SW 1271 (cell line): ENCODE results near the gene PPP4R2.
A peak's percentile ranks its signal among the peaks of the same experiment; 100 is the strongest.

Experiments
- DNase-seq, 2 experiments: peaks; one replicate each; lab custom pipeline; 2025; lab: John Stamatoyannopoulos, UW

Gene PPP4R2

DNA sequence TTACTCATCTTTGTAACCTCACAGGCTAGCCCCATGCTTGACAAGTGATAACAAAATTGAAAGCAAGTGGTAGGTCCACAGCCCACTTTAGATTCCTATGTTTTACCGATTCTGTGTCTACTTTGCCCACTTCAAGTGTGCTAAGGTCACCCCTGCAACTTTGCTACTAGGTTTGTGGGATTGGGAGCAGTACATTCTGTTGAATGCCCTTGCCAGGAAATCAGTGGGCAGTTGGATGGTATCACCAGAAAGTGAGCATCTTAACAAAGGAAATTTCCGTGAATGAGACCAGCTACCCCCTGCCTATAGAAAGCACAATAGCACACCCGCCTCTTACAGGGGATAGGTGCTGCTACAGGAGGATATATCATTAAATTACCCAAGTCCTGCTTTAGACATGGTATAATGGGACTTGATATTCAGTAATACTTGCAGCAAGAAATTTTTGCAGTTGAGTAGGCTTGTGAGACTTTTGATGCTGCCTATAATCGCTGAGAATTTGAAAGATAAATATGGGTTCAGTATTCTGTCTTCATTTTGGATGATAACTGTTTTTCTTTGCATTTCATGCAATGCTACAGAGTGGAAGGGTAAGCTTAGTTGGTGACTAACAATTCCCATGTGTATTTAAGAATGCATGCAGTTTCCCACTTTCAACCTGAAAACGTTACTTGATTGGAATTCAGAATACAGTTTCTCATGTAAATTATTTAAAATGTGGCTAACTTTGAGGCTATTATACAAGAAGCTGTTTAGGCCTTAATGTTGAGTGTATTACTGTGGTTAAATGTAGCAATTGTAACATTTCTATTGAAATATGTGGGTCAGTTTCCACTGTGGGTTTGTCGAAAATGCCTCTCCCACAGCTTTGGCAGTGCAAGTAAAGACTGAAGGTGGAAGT, 74.3 kb downstream of the PPP4R2 start:
- no peak for DNase-seq

DNA sequence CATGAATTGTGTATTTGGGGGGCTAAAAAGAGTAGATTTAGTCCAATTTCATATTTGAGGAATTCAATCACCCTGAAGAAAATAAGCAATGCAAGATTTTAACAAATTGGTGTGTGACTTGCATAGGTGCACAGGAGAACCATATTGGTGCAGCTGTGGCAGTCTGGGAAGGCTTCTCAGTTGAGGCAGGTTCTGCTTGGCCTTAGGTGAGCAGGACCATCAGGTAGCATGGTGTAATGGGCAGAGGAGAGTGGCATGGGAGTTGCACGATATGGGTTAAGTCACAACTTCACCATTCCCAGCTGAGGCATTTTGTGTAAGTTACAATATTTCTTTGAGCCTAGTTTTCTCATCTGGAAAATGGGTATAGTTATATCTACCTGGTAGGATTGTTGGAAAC, 75.3 kb downstream of the PPP4R2 start:
- no peak for DNase-seq

GRCh38 chr3:73072634-73073033, 76.0 kb downstream of the PPP4R2 start:
- DNase-seq: no peak

DNA sequence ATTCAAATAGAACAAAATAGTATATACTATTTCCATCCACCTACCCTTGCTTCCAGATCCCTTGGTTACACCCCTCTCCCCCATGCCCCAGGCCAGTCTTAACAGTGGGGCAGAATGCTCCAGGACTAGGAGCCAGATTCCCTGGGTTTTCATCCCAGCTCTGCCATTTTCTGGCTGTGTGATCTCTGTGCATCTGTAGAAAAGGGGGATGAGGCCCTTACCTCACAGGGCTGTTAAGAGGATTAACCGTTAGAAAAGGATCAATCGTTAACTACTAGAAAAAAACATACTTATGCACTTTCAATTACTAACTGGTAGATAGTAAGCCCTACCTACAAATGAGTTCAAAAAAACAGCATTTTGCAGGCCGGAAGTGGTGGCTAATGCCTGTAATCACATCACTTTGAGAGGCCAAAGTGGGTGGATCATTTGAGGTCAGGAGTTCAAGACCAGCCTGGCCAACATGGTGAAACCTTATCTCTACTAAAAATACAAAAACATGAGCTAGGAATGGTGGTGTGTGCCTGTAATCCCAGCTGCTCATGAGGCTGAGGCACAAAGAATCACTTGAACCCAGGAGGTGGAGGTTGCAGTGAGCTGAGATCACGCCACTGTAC, 76.6 kb downstream of the PPP4R2 start:
- DNase-seq: no peak

- no peak for DNase-seq
These were observed 78.2 kb downstream of the PPP4R2 start for GRCh38 chr3:73074781-73075180.

DNA sequence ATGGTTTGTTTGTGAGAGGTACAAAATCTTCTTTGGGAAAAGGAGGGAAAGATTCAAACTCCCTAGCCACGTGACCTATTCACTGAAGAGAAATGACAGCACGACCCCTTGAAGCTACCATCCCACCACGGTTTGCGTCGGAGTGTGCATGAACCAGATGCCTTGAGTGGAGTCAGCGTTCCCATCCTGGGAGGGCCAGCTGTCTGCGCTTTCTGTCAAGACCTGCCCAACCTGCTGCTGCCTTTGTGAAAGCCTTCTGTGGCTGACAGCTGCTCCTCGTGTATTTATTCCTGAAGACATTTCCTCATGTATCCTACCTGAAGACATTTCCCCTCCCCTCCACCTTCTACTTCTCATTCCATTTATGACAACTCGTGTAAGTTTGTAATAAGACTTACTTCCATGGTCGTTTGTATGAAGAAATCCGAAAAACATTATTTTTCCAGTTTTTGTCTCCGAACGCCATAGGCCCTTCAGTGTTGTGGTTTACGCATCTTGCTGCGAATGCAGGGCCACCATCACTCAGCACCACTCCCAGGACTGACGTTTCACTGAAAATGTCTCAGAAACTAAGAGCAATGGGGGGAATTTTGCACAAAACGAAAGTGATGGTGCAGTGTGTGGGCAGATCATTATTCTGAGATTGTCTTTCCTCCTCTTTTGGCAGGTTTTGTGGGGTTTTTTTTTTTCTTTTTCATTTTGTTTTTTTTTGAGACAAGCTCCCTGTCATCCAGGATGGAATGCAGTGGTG, 83.8 kb downstream of the PPP4R2 start:
- no peak for DNase-seq

DNA sequence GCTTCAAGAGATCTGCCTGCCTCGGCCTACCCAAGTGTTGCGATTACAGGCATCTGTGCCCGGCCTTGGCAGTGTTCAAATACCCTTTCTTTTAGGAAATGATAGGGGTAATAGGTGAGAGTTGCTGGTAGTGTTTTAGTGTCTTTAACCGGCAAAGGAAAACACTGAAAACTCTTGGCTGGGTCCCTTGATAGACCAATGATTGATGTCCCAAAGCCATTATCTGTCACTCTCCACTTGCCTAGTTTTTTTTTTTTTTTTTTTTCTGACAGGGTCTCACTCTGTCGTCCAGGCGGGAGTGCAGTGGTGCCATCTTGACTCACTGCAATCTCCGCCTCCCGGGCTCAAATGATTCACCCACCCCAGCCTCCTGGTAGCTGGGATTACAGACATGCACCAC, 84.5 kb downstream of the PPP4R2 start:
- DNase-seq: no peak

DNA sequence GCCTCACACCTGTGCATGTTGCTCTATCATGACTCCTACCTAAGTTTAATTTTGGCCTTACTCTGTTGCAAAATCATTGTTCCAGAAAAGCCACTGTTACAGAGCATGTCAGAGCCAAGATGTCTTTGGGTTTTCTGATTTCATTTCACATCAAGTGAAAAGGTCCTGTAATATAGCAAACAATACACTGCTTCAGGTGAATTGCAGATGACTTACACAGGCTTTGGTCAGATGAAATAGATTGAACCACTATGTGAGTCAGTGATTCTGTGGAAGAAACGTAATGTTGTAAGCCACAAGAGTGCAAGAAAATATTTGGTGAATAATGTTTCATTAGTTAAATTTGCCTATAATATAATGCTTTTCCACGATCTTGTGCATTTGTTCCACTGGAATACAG, 87.6 kb downstream of the PPP4R2 start:
- no peak for DNase-seq

DNA sequence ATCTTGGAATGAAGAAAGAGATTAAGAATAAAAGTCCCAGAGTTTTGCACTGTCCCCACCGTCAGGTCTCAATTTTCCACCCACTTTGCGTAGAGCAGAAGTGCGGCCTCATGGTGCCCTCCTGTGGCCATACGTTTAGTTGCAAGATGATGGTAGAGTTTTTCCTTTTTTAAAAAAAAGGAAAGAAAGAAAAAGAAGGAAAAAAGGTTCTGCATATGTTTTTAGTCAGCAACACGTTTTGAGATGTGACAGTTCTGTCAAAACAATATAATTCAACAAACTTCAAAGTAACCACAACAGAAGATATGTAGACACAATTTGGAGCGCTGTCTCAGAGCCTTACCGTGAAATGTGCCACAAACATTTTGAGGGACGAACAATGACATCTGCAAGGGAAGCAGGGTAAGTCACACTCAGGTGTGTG, 89.5 kb downstream of the PPP4R2 start:
- DNase-seq: peak in 1 of 2 experiments; percentile 11

- DNase-seq: peak in 1 of 2 experiments; percentile 46
These were observed 97.5 kb downstream of the PPP4R2 start for GRCh38 chr3:73094129-73094528.

DNA sequence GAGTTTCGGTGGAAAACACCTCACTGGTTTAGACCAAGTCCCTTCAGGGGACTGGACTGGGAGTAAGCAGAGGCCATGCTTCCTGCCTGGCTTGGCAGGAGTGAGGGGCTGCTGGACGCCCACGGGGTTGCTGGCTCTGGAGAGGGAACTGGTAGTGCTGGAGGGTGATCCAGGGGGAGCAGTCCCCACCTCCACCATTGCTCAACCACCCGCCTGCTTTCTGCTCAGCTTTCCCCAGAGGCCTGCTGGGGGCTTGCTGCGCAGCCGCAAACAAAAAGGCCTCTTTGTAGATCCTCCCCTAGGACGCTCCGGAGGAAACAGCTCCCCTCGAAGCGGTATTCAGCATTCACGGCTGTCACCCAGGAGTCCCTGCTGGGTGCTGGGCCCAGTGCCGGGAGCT, 98.3 kb downstream of the PPP4R2 start:
- DNase-seq: no peak

DNA sequence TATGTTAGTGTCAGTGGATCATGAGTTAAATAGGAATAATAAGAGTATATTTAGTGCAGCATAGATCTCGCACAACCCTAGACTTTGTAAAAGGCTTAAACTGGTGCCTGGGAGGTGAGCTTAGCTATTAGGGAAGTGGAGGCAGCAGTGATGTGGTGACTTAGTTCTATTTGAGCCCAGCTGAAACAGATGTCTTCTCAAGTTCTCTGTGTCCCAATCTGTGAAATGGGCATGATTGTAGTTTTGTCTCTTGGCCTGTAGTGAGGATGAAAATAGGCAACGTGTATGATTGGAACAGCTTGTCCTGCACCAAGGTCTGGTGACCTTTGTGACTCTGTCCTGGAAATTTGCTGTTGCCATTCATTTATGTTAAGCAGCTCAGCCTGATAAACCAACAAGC, 99.6 kb downstream of the PPP4R2 start:
- DNase-seq: no peak

- no peak for DNase-seq
These were observed 101.4 kb downstream of the PPP4R2 start for GRCh38 chr3:73098026-73098425.

- DNase-seq: no peak
These were observed 102.3 kb downstream of the PPP4R2 start for GRCh38 chr3:73098873-73099272.

- peak; percentile 21 to 30 for DNase-seq
These were observed 104.3 kb downstream of the PPP4R2 start for GRCh38 chr3:73100741-73101559.

GRCh38 chr3:73101881-73102280, 105.3 kb downstream of the PPP4R2 start:
- no peak for DNase-seq

DNA sequence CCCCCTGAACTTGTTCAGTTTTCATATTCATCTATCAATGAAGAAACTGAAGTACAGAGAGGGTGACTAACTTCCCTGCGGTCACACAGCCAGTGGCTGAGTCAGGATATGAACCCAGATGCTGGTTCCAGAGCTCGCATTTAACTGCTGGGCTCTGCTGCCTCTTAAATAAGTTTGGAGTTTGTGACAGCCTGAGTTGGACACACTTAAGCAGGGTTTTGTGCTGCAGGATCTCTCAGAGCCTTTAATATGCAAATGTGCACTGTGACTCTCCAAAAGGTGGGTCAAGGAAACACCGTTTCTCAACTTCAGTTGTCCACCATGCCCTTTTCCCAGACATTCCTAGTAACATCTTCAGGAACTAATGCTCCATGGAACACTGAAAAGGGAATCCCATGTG, 110.6 kb downstream of the PPP4R2 start:
- no peak for DNase-seq

DNA sequence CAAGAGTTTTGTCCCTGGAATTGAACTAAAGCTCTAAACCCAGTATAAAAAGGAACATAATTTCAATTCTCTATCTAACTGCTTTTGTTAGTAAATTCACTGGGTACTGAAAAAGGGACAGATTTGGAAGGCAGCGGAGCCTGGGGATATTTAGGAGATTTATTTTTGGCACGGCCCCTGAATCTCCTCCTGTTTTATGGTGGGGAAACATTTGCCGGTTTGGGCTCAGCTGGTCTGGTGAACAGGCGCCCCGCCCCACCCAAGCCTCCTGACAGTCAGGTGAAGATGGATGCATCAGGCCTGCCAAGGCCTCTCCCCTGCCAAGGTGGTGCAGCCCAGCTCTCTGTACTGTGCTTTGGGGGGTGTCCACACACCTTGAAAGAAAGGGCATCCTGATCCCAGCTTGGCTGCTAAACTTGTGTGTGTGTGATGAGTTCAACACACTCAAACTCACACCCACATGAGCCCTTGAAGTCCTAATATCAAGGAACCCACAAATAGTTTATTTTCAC, 111.1 kb downstream of the PPP4R2 start:
- no peak for DNase-seq

DNA sequence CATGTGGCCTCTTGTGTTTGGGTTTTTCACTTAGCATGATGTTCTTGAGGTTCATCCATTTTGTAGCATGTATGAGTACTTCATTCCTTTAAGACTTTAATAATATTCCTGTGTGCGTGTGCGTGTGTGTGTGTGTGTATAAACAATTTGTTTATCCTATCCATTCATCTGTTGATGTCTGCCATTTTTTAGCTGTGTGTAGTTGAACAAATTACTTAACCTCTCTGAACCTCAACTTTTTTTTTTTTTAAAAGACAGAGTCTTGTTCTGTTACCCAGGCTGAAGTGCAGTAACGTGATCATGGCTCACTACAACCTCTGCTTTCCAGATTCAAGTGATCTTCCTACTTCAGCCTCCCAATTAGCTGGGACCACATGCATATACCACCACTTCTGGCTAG, 112.1 kb downstream of the PPP4R2 start:
- no peak for DNase-seq

- no peak for DNase-seq
These were observed 113.9 kb downstream of the PPP4R2 start for GRCh38 chr3:73110530-73110929.

DNA sequence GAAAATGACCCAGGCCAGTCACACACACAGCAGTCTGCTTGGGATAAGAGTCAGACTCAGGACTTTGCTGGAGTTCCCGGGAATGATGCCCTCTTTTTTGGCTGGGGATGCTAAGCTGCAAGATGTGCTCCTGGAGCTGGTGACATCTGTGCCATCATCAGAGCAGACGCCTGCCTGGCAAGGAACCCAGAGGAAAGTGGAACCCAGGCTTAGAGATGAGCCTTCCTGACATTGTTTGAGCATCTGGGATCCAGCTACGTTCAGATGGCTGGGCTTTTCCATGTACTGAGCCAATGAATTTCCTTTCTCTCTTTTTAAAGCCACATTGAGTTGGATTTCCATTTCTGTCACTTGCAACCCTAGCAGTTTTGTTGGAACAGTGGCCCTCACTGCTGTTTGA, 118.1 kb downstream of the PPP4R2 start:
- DNase-seq: no peak

DNA sequence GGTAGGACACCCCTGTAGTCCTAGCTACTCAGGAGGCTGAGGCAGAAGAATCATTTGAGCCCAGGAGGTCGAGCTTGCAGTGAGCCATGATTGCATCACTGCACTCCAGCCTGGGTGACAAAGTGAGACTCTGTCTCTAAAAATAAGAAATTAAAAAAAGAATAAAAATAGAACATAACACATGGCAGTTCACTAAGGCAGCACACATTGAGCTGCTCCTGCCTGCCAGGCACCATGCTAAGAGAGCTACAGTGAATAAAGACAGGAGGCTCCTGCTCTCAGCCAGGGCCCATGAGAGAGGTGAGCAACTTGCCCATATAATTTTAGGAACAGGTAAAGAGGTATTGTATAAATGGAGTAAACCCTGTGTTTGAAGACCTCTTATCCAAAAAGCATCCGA, 119.2 kb downstream of the PPP4R2 start:
- no peak for DNase-seq
